ENCODE measurements around the gene PUS1. TPM values are rescaled to one million over a fixed set of nuclear protein-coding genes. Genes with fewer than 3 reads are reported as not detected.

Gene PUS1
- total and polyA plus RNA-seq, 2 donors from 2014 or later: 16.1 to 28.8 TPM

- no peaks in the 10 kb centered on the region for H3K27me3 ChIP-seq (ENCODE audit: control insufficient read depth, insufficient read depth, low read length)
Measured at GRCh38 chr12:131904346-131904745, 24.7 kb upstream of the PUS1 start.

DNA sequence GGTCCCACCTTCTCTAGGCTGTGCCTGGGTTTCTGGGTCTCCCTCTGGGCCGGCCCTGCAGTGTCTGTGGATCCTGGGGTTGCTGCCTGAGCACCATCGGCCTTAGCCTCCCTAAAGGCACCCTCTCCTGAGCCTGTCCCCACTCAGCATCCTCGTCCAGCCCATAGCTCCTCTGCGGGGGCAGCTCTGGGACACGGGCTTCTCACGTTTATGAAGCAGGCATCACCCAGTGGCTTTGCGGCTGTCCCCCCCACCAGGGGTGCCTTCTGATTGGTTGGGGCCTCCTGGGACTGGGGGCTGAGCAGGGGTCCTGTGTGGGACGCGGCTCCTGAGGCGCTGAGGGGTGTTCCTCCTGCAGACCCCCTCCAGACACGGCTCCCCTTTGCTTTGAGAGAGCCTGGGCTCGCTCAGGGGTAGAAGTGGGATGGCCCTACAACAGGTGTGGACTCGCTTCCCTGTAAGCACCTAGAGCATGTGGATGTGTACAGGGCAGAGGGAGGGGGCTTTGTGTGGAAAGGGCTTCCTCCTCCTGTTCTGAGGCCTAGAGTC lies 23.9 kb upstream of the PUS1 start:
- Histone ChIP-seq H3K27me3 (ENCODE audit: control insufficient read depth, insufficient read depth, low read length) (no peaks in the 10 kb centered on the region), H3K9me3 (ENCODE audit: control insufficient read depth in 2 of 3, insufficient read depth in 1 of 3, low read length in 3 of 3) (no peaks in the 10 kb centered on the region), H3K4me3 (ENCODE audit: low read length in 3 of 3) (no peak overlapping the region), H3K36me3 (ENCODE audit: control insufficient read depth in 2 of 3, insufficient read depth in 3 of 3, low read length in 3 of 3) (peaks cover 0 to 8% (median under 1%) of the 10 kb centered on the region in 3 donors), H3K4me1 (ENCODE audit: control insufficient read depth in 2 of 3, insufficient read depth in 2 of 3, low read depth in 1 of 3, low read length in 3 of 3) (peaks cover 0 to 15% (median 0%) of the 10 kb centered on the region in 3 donors), H3K27ac (ENCODE audit: low read depth in 2 of 2, low read length in 2 of 2) (no peak overlapping the region), H3K9ac (ENCODE audit: low read length in 3 of 3) (no peak overlapping the region)
- intact Hi-C loops (cut with DNase I): no loop called here
- DNase-seq (peak in 1 of 5 donors; percentile 67), FAIRE-seq (no peak)
- TF ChIP-seq, protein P1, sequence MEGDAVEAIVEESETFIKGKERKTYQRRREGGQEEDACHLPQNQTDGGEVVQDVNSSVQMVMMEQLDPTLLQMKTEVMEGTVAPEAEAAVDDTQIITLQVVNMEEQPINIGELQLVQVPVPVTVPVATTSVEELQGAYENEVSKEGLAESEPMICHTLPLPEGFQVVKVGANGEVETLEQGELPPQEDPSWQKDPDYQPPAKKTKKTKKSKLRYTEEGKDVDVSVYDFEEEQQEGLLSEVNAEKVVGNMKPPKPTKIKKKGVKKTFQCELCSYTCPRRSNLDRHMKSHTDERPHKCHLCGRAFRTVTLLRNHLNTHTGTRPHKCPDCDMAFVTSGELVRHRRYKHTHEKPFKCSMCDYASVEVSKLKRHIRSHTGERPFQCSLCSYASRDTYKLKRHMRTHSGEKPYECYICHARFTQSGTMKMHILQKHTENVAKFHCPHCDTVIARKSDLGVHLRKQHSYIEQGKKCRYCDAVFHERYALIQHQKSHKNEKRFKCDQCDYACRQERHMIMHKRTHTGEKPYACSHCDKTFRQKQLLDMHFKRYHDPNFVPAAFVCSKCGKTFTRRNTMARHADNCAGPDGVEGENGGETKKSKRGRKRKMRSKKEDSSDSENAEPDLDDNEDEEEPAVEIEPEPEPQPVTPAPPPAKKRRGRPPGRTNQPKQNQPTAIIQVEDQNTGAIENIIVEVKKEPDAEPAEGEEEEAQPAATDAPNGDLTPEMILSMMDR (IDR thresholded peaks at IDR 0.05; ENCODE audit: borderline replicate concordance, extremely low read depth, insufficient read depth): no peak

More at GRCh38 chr12:131904346-131904745, 24.7 kb upstream of the PUS1 start:
- no peak overlapping the region for H3K27ac ChIP-seq (ENCODE audit: low read depth in 2 of 2, low read length in 2 of 2)
- TF ChIP-seq, protein P1 (IDR thresholded peaks at IDR 0.05; ENCODE audit: borderline replicate concordance, extremely low read depth, insufficient read depth): no peak
- H3K9ac ChIP-seq (ENCODE audit: low read length in 3 of 3): no peak overlapping the region
- DNase-seq: peak in 1 of 5 donors; percentile 49
- intact Hi-C loops (cut with DNase I): no loop called here
- no peak for FAIRE-seq
- no peaks in the 10 kb centered on the region for H3K9me3 ChIP-seq (ENCODE audit: control insufficient read depth in 2 of 3, insufficient read depth in 1 of 3, low read length in 3 of 3)
- H3K4me3 ChIP-seq (ENCODE audit: low read length in 3 of 3): no peak overlapping the region
- peaks cover 0 to 15% (median 0%) of the 10 kb centered on the region in 3 donors for H3K4me1 ChIP-seq (ENCODE audit: control insufficient read depth in 2 of 3, insufficient read depth in 2 of 3, low read depth in 1 of 3, low read length in 3 of 3)
- H3K36me3 ChIP-seq (ENCODE audit: control insufficient read depth in 2 of 3, insufficient read depth in 3 of 3, low read length in 3 of 3): peaks cover 0 to 4% (median 0%) of the 10 kb centered on the region in 3 donors

- H3K27me3 ChIP-seq (ENCODE audit: control insufficient read depth, insufficient read depth, low read length): no peaks in the 10 kb centered on the region
- TF ChIP-seq, protein P1 (IDR thresholded peaks at IDR 0.05; ENCODE audit: borderline replicate concordance, extremely low read depth, insufficient read depth): no peak
- intact Hi-C loops (cut with DNase I): no loop called here
- H3K9ac ChIP-seq (ENCODE audit: low read length in 3 of 3): no peak overlapping the region
- no peak overlapping the region for H3K27ac ChIP-seq (ENCODE audit: low read depth in 2 of 2, low read length in 2 of 2)
- H3K9me3 ChIP-seq (ENCODE audit: control insufficient read depth in 2 of 3, insufficient read depth in 1 of 3, low read length in 3 of 3): no peaks in the 10 kb centered on the region
- peaks cover 0 to 15% (median 0%) of the 10 kb centered on the region in 3 donors for H3K4me1 ChIP-seq (ENCODE audit: control insufficient read depth in 2 of 3, insufficient read depth in 2 of 3, low read depth in 1 of 3, low read length in 3 of 3)
- DNase-seq: peak in 1 of 5 donors; percentile 68
- peaks cover 0 to 11% (median 4%) of the 10 kb centered on the region in 3 donors for H3K36me3 ChIP-seq (ENCODE audit: control insufficient read depth in 2 of 3, insufficient read depth in 3 of 3, low read length in 3 of 3)
- H3K4me3 ChIP-seq (ENCODE audit: low read length in 3 of 3): no peak overlapping the region
- no peak for FAIRE-seq
Measured at GRCh38 chr12:131905630-131906091, 23.4 kb upstream of the PUS1 start.

Data from kidney (tissue), 14 donors.